Measurements from ENCODE around the gene VWA3B.

Gene VWA3B

DNA sequence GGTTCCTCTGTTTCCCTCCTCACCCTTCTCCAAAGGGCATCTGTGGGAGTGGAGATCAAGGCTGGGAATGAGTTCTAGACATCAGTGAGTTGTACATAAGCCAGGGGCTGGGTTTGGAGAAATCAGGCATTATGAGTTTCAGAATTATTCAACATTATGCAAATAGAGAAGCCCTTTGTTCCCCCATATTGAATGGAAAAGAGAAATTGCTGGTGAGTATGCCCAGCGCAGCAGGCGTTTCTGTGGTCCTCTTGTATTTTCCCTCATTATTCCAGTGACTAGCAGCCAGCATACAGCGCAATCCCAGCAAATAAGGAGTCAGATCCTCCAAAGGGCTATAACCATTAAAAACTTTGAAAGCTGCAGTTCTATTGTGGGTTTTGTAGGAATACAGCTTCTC is 94.4 kb downstream of the VWA3B start:
- DNase-seq: no peak

DNA sequence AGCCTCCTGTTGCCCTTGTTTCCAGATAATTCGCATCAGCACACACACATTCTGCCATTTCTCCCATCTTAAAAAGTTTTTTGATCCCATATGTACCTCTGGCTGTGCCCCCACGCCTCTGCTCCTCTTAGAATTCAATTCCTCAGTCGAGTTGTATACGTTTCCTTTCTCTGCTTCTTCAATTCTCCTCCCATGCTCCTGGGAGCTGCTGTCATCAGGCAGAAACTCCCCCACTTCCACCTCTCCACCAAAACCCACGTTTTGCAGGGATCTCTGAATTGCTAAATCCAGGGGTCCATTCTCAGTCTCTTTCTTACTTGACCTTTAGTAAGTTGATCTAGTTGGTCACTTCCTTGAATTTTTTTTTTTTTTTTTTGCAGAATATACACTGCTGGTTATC is 98.8 kb downstream of the VWA3B start:
- no peak for DNase-seq

DNA sequence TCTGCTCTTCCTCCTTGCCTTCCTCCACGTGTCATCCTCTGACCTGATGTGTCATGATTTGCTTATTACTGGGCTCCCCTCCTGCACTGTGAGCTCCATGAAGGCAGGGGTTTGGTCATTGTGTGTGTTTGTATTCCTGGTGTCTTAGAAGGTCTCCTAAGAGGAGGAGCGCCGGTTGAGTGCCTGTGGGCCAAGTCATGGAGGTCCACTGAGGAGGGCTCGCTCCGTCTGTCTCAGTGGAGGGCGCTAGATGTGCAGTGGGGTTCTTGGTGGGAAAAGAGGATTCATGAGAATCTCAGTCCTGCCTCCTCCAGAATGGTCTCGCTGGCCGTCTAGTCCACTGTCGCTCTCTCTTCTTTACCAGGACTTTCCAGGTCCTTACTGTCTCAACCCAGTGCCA is 100.2 kb downstream of the VWA3B start:
- DNase-seq: no peak

DNA sequence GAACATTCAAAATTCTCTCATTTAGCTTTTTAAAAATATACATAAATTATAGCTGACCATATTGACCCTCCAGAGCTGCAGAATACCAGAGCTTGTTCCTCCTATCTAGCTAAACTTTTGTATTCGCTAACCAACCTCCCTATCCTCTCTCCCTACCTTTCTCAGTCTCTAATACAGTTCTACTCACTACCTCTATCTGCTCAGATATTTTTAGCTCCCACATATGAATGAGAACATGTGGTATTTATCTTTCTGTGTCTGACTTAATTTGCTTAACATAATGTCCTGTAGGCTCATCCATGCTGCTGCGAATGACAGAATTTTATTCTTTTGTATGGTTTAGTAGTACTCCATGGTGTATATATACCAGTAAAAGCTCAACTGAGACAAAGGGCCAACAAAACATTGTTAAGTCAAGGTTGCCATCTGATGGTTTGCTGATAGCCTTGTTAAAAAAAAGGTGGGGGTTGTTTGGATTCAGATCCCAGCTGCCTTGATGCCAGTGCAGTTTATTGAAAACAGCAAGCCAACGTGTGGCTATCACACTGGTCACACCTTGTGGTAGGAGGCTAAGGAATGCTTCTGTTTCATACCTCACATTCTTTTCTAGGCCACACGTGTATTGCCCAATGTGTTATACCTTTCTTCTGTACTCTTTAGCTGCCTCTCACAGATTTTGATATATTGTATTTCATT is 101.5 kb downstream of the VWA3B start:
- DNase-seq: no peak

GRCh38 chr2:98191883-98192282 is 104.9 kb downstream of the VWA3B start:
- DNase-seq: no peak

GRCh38 chr2:98201576-98201975 is 114.6 kb downstream of the VWA3B start:
- no peak for DNase-seq

DNA sequence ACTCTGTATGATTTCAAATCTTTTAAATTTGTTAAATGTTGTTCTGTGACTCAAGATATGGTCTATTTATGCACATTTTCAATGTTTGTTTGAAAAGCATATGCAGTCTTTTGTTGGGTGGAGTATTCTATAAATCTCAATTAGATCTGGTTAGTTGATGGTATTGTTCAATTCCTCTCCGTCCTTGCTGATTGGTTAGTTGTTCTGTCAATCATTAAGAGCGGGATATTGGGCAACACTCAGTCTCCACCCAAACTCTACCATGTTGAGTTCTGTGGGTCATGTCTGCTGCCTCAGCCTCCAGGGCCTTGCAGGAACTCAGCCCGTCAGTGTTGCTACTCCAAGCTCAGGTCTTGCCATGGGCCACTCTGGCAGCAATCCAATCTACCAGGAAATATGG is 118.9 kb downstream of the VWA3B start:
- no peak for DNase-seq

- DNase-seq: no peak
These were observed 125.4 kb downstream of the VWA3B start for GRCh38 chr2:98212092-98213000.

- no peak for DNase-seq
These were observed 129.6 kb downstream of the VWA3B start for GRCh38 chr2:98216616-98217015.

GRCh38 chr2:98219152-98219551 is 132.2 kb downstream of the VWA3B start:
- DNase-seq: no peak

- DNase-seq: no peak
These were observed 147.0 kb downstream of the VWA3B start for GRCh38 chr2:98233941-98234340.

DNA sequence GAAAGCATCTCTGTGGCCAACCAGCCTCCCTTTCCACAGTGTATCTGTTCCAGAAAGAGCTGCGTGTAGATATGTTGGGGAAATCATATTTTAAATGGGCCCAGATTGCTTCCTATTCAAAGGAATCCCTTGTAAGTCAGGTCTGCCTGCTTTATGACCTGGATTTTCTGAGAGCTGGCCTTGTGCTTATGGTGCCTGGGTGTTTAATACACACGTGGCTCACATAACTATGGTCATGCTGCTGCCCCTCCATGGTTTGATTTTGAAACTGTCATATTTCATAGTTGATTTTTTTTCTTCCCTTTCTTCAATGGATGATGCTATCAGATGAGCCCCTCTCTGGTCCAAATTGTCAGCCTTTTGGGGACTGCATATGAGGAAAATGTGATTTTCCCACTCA is 147.8 kb downstream of the VWA3B start:
- DNase-seq: no peak

GRCh38 chr2:98236935-98237334 is 150.0 kb downstream of the VWA3B start:
- DNase-seq: no peak

DNA sequence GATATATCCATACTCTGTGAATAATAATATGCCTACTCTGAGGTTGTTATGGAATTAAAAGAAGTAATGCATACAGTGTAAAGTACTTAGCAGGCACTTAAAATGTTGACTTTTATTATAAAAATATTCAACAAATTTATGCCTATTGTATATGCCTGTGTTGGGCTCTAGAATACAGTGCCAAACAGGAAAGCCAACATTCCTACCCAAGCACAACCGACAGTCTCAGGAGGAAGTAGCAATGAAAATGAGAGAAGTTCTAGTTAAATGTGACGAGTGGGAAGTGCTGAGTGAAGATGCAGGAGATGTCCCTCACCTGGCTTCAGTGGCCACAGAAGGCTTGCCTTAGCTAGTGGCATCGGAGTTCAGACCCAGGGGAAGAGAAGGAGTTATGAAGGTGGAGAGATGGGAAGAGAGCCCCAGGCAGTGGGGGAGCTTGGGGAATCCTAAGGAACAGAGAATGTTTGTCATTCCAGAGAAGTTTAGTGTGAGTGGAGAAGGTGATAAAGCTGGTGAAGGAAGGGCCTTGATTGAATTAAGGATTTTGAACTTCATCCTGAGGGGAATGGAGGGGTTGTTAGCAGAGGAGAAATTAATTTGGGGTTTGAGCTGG is 153.9 kb downstream of the VWA3B start:
- no peak for DNase-seq

DNA sequence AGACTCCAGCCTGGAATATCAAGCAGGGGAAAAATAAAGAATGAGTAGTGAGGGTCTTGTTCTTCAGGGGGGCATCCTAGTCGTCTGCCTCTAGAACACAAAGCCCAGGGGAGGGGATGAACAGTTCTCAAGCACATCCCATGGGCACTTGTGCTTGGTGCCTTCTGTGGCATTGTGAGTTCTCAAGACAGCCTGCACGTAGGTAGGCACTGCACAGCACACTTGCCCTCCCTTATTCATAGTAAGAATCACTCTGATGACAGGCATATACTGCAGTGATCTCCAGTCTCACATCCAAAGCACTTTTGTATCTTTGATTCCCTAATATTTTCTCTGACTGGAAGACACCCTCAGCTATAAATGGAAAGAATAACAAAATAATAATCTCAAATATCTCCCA is 154.6 kb downstream of the VWA3B start:
- no peak for DNase-seq

DNA sequence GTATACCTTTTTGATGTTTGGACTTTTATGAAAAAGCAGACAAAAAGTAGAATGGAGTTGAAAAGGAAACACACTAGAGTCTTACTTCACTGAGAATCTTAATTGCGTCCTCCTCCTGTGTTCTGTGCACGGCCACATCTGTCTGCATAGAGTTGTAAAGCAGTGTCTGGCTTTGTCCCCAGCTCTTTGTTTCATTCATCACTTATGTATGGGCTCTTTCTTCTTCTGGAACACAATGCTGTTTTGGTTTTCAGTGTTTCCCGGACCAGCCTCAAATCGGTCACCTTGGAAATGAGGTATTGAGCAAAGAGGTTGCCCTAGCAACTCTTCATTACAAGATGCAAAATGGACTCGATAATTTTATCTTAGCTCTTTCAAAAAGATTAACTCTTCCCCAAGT is 155.0 kb downstream of the VWA3B start:
- DNase-seq: no peak

DNA sequence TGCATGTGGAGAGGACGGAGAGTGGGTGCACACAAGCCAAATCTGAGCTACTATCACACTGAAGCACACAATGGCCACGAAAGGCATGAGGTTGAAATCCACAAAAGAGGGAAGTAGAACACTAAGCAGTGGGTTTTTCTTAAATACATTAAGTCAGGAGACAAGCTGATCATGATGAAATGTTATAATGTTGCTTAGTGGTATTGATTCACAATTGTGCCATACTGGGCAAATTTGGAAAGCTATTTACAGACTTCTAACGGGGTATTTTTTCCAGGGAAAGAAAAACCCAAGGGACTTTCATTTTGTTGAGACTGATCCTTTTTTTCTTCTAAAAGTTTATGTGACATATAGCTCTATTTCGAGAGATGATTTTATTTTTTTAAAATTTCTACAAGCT is 158.5 kb downstream of the VWA3B start:
- DNase-seq: no peak

GRCh38 chr2:98247383-98247782 is 160.4 kb downstream of the VWA3B start:
- no peak for DNase-seq

GRCh38 chr2:98252038-98252773 is 165.2 kb downstream of the VWA3B start:
- no peak for DNase-seq

DNA sequence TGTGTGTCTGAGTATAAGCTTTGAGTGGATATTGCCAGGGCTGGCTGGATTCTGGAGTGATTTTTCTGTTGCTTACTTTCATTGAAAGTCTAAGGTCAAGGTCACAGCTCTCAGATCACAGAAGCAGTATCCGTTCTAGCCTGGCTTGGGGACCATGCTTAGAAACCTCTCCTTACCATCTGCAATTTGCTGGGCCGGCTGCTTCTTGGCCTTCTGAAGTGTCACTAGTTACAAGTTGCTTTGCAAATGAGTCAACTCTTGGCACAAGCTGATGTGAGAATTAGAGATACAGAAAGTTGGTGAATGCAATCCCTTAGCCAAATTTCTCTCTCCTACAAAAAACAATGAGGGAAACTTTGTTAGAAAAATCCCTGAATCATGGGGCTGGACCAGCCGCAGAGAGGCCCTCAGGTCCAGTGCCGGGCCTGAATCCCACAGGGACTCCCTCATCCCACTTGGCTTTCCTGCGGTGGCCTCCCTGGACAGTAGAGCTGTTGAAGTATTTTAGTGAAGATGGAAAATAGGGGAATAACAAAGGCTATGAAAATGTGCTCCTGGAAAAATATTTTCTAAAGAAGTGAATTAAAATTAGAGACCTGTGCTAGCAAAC is 166.6 kb downstream of the VWA3B start:
- DNase-seq: no peak

DNA sequence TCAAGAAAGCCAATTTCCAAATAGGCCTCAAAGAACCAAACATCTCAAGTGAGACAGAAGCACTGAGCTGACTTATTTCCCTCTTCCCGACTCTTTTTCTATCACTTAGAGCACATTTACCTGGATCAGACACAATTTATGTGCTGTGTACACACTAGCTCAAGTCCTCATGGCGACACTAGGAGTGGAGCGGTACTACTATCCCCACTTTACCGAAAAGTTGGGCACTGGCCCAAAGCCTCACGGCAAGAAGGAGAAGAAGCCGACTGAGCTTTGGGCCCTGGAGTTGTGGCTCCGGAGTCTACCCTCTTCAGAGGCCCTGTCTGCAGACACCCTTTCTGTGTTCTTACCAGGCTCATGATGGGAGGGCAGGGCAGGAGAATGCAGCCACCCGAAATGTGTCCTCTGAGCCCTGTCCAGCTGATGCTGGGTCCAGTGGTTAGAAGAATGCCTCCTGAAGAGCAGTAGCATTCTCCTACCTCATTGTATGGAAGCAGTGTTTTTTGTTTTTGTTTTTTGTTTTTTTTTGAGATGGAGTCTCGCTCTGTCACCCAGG is 167.6 kb downstream of the VWA3B start:
- DNase-seq: no peak

DNA sequence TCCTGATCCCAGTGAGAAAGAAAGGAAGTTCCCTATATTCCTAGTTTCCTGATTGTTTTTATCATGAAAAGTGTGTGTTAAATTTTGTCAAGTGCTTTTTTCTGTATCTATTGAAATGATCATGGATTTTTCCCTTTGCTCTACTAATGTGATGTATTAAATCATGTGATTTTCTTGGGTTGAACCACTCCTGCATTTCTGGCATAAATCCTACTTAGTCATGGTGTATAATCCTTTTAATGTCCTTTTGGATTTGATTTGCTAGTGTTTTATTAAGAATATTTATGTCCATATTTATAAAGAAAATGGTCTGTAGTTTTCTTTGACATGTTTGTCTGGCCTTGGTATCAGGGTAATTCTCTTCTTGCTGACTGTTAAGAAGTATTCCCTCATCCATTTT is 171.9 kb downstream of the VWA3B start:
- no peak for DNase-seq

GRCh38 chr2:98263362-98263761 is 176.4 kb downstream of the VWA3B start:
- DNase-seq: no peak

All from stimulated activated CD4-positive, alpha-beta T cell treated with anti-CD3 and anti-CD28 coated beads, Interleukin-12 subunit alpha, Interleukin-12 subunit beta, amount 100 ng/mL, for 4 hours (primary cell).